GM08714 (cell line): ENCODE results near the gene SLC25A24.
"Not testable (repeated sequence)": the region's sequence is repeated elsewhere in the genome, so short reads cannot be mapped to it uniquely, and the experiment has no call there.

ENCODE experiments used
- H3K4me3 ChIP-seq: fragments of 200-500 bp; sonication (Bioruptor generic); 2 replicates; pipeline ENCODE4 v1.5.1; 2014; ENCODE audit warnings: mild to moderate bottlenecking, low read length, inconsistent platforms
- ZNF274 ChIP-seq: IDR thresholded peaks from 2 replicates; pipeline ENCODE4 v1.6.1; 2012; ENCODE audit warnings: mild to moderate bottlenecking, low read depth, low read length

SLC25A24 gene

DNA sequence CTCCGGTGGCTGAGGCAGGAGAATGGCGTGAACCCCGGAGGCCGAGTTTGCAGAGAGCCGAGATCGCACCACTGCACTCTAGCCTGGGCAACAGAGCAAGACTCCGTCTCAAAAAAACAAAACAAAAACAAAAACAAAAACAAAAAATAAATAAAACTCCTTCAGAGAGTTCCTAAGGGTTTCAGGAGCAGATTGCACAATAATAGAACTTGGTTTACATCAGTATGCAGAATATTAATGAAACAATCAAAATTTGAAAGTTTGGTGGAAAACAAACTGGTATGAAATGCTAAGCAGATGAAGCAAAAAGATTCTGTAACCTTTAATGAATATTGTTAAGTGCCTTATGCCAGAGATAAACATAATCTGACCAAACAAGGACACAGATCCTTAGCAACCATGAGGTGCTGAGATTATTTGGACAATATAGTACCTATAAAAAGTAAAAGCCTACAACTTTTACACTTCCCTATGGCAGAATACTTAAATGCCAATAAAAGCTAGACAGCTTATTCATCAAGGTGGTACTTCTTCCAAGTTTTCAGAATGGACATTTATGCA, 41.2 kb downstream of the SLC25A24 start:
- H3K4me3 ChIP-seq = no peak overlapping the region
- TF ChIP-seq ZNF274 = no peak

DNA sequence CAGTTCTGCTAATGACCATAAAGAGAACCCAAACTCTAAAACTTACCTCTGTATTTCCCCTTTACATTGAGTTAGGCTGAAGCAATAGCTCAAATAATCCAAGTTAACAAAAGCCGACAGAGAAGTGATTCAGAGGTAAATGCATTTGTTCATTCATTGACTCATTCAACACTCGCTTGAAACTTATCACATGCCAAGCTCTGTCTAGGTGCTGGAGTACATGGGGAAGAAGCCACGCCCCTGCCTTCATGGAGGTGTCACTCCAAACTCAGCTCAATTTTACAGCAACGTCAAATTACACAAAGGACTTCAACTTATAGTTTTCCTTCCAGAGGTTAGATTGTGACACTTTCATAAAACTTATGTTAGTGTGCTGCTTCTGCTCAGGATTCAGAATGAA, 45.8 kb downstream of the SLC25A24 start:
- no peak for TF ChIP-seq ZNF274
- H3K4me3 ChIP-seq = no peak overlapping the region

GRCh38 chr1:108152782-108153222, 47.3 kb downstream of the SLC25A24 start:
- no peak overlapping the region for H3K4me3 ChIP-seq
- no peak for TF ChIP-seq ZNF274

- no peak overlapping the region for H3K4me3 ChIP-seq
- TF ChIP-seq ZNF274 = no peak
Measured at GRCh38 chr1:108151548-108151947, 48.6 kb downstream of the SLC25A24 start.

GRCh38 chr1:108149796-108150467, 50.2 kb downstream of the SLC25A24 start:
- no peak overlapping the region for H3K4me3 ChIP-seq
- no peak for TF ChIP-seq ZNF274

DNA sequence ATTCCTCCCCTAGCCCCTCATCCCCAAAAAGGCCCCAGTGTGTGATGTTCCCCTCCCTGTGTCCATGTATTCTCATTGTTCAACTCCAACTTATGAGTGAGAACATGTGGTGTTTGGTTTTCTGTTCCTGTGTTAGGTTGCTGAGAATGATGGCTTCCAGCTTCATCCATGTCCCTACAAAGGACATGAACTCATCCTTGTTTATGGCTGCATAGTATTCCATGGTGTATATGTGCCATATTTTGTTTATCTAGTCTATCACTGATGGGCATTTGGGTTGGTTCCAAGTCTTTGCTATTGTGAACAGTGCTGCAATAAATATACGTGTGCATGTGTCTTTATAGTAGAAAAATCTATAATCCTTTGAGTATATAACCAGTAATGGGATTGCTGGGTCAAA, 55.6 kb downstream of the SLC25A24 start:
- not testable (repeated sequence) for H3K4me3 ChIP-seq

DNA sequence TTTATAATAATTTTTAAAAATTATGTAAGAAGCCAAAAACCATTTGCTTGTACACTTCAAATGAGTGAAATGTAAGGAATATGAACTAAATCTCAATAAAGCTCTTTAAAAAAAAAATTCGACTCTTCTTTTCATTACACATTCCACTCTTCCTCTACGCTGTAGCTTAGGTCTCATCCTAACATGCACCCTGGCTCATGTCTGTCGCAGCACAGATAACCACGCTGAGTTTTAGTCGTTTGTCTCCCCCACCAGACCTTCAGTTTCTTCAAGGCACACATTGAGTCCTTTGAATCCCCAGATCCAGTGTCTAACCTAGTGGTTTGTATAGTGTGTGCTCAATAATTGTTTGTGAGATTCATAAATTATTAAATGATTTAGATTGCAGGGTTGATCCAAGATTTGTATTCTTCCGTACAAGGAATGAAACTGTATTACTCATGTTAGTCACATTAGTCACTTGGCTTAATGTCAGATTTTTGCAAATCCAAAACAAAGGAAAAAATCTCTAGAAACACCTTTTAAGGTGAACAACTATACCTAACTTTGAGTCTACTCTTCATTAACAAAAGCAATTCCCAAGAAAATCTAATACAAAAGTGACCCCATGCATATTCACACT, 57.3 kb downstream of the SLC25A24 start:
- TF ChIP-seq ZNF274 = no peak
- no peak overlapping the region for H3K4me3 ChIP-seq

DNA sequence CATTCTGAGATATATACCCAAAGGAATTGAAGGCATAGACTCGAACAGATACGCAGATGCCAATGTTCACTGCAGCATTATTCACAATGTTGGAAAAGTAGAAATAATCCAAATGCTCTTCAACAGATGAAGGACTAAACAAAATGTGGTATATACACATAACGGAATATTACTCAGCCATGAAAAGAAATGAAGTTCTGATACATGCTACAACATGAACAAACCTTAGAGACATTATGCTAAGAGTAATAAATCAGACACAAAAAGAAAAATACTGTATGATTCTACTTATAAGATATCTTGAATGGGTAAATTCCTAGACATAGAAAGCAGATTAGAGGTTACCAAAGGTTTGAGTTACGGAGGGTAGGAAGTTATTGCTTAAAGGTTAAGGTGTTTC, 57.9 kb downstream of the SLC25A24 start:
- TF ChIP-seq ZNF274 = no peak
- H3K4me3 ChIP-seq = no peak overlapping the region

GRCh38 chr1:108141621-108142020, 58.5 kb downstream of the SLC25A24 start:
- H3K4me3 ChIP-seq = no peak overlapping the region
- no peak for TF ChIP-seq ZNF274

- no peak for TF ChIP-seq ZNF274
- H3K4me3 ChIP-seq = no peak overlapping the region
Measured at GRCh38 chr1:108140936-108141335, 59.2 kb downstream of the SLC25A24 start.

DNA sequence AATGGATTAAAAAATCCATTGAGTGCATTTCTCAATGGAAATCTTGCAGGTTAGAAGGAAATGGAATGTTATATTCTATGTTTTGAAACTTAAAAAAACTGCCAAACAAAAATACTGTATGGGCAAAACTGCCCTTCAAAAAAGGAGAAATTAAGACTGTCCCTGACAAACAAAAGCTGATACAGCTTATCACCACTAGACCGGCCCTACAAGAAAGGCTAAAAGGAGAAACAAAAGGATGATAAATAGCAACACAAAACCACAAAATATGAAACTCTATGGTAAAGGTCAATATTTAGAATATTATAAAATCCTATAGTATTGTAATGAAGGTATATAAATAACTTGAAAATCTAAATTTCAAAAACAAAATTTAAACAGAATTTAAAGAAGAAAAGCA, 60.0 kb downstream of the SLC25A24 start:
- no peak for TF ChIP-seq ZNF274

DNA sequence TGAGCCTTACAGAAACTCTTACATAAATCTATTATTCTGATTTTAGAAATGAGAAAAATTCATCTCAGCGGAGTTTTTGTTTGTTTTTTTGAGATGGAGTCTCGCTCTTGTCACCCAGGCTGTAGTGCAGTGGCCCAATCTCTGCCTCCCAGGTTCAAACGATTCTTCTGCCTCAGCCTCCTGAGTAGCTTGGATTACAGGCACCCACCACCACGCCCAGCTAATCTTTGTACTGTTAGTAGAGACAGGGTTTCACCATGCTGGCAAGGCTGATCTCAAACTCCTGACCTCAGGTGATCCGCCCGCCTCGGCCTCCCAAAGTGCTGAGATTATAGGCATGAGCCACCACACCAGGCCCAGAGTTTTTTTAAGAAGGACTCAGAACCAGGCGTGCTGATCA, 60.6 kb downstream of the SLC25A24 start:
- H3K4me3 ChIP-seq = not testable (repeated sequence)

More for the DNA sequence above, 60.0 kb downstream of the SLC25A24 start:
- no peak overlapping the region for H3K4me3 ChIP-seq

- not testable (repeated sequence) for H3K4me3 ChIP-seq
Measured at GRCh38 chr1:108133148-108133547, 67.0 kb downstream of the SLC25A24 start.

GRCh38 chr1:108132367-108132766, 67.8 kb downstream of the SLC25A24 start:
- not testable (repeated sequence) for H3K4me3 ChIP-seq

GRCh38 chr1:108131281-108131680, 68.9 kb downstream of the SLC25A24 start:
- not testable (repeated sequence) for H3K4me3 ChIP-seq

DNA sequence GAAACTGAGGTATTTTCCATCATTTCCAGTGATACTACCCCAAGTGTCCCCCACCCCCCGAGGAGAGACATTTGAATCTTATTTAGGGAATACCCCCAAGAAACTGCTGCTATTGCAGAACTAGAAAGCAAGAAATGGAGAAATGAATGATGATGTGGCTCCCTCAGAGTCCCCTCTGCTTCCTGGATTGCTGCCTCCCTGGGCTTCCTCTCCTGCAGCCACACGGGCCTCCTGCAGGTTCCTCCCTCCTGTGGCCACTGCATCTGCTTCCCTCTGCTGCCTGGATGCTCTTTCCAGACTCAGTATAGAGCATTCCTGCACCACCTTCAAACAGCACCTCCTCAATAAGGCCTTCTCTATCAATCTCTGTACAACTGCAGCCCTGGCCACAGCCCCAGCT, 69.3 kb downstream of the SLC25A24 start:
- TF ChIP-seq ZNF274 = no peak
- no peak overlapping the region for H3K4me3 ChIP-seq
